Measurements from ENCODE around the gene NINL.

NINL gene

GRCh38 chr20:25499031-25499430 lies 86.3 kb downstream of the NINL start:
- no peak for DNase-seq

- no peak for DNase-seq
Observed at GRCh38 chr20:25498280-25498606, 87.1 kb downstream of the NINL start.

GRCh38 chr20:25497586-25498279 lies 87.6 kb downstream of the NINL start:
- no peak for DNase-seq

- no peak for DNase-seq
Observed at GRCh38 chr20:25496968-25497401, 88.3 kb downstream of the NINL start.

GRCh38 chr20:25496165-25496967 lies 89.0 kb downstream of the NINL start:
- no peak for DNase-seq

- no peak for DNase-seq
Observed at GRCh38 chr20:25495189-25495824, 90.0 kb downstream of the NINL start.

- DNase-seq: no peak
Observed at GRCh38 chr20:25494506-25495188, 90.7 kb downstream of the NINL start.

- DNase-seq: no peak
Observed at GRCh38 chr20:25493748-25494505, 91.4 kb downstream of the NINL start.

GRCh38 chr20:25493137-25493536 lies 92.2 kb downstream of the NINL start:
- no peak for DNase-seq

- no peak for DNase-seq
Observed at GRCh38 chr20:25491446-25492038, 93.8 kb downstream of the NINL start.

GRCh38 chr20:25490656-25491445 lies 94.5 kb downstream of the NINL start:
- no peak for DNase-seq

- DNase-seq: no peak
Observed at GRCh38 chr20:25489221-25489871, 96.0 kb downstream of the NINL start.

- no peak for DNase-seq
Observed at GRCh38 chr20:25487975-25488374, 97.4 kb downstream of the NINL start.

GRCh38 chr20:25487306-25487705 lies 98.0 kb downstream of the NINL start:
- no peak for DNase-seq

GRCh38 chr20:25486377-25486776 lies 99.0 kb downstream of the NINL start:
- DNase-seq: no peak

- no peak for DNase-seq
Observed at GRCh38 chr20:25485872-25486271, 99.5 kb downstream of the NINL start.

- DNase-seq: no peak
Observed at GRCh38 chr20:25484911-25485511, 100.3 kb downstream of the NINL start.

- no peak for DNase-seq
Observed at GRCh38 chr20:25484224-25484846, 101.0 kb downstream of the NINL start.

- DNase-seq: no peak
Observed at GRCh38 chr20:25483431-25484132, 101.7 kb downstream of the NINL start.

All from hippocampal formation (tissue), 2 donors.